ENCODE results near the gene MAPKAPK5. TPM values are rescaled to one million over a fixed set of nuclear protein-coding genes. Genes with fewer than 3 reads are reported as not detected.
A peak's percentile ranks its signal among the peaks of the same experiment; 100 is the strongest.
"Not testable (repeated sequence)": the region's sequence is repeated elsewhere in the genome, so short reads cannot be mapped to it uniquely, and the experiment has no call there.

Gene MAPKAPK5
- total RNA-seq, 1 donor, result 44.3 TPM

- Histone ChIP-seq H3K4me3 (ENCODE audit: low read length) (no peak overlapping the region), H3K4me1 (ENCODE audit: insufficient read depth, low read length) (peaks cover 28% of the 10 kb centered on the region), H3K27me3 (ENCODE audit: insufficient read depth, low read length) (no peaks in the 10 kb centered on the region), H3K9me3 (ENCODE audit: low read depth, low read length) (no peaks in the 10 kb centered on the region)
Measured at GRCh38 chr12:111822886-111823285, 19.1 kb upstream of the MAPKAPK5 start.

GRCh38 chr12:111823891-111824290, 18.1 kb upstream of the MAPKAPK5 start:
- Histone ChIP-seq H3K4me3 (ENCODE audit: low read length) (no peak overlapping the region), H3K4me1 (ENCODE audit: insufficient read depth, low read length) (peaks cover 28% of the 10 kb centered on the region), H3K9me3 (ENCODE audit: low read depth, low read length) (no peaks in the 10 kb centered on the region), H3K27me3 (ENCODE audit: insufficient read depth, low read length) (no peaks in the 10 kb centered on the region)

- H3K4me3 ChIP-seq (ENCODE audit: low read length); H3K9me3 ChIP-seq (ENCODE audit: low read depth, low read length); H3K27me3 ChIP-seq (ENCODE audit: insufficient read depth, low read length): not testable (repeated sequence)
- H3K4me1 ChIP-seq (ENCODE audit: insufficient read depth, low read length), result peaks cover 28% of the 10 kb centered on the region
Measured at GRCh38 chr12:111824312-111824711, 17.7 kb upstream of the MAPKAPK5 start.

- no peaks in the 10 kb centered on the region for H3K27me3 ChIP-seq (ENCODE audit: insufficient read depth, low read length)
- H3K9me3 ChIP-seq (ENCODE audit: low read depth, low read length), result no peaks in the 10 kb centered on the region
- peaks cover 28% of the 10 kb centered on the region for H3K4me1 ChIP-seq (ENCODE audit: insufficient read depth, low read length)
- H3K4me3 ChIP-seq (ENCODE audit: low read length), result no peak overlapping the region
Measured at GRCh38 chr12:111825509-111825908, 16.5 kb upstream of the MAPKAPK5 start.

- peaks cover 28% of the 10 kb centered on the region for H3K4me1 ChIP-seq (ENCODE audit: insufficient read depth, low read length)
- H3K9me3 ChIP-seq (ENCODE audit: low read depth, low read length), result no peaks in the 10 kb centered on the region
- no peak overlapping the region for H3K4me3 ChIP-seq (ENCODE audit: low read length)
- H3K27me3 ChIP-seq (ENCODE audit: insufficient read depth, low read length), result no peaks in the 10 kb centered on the region
Measured at GRCh38 chr12:111826316-111826715, 15.7 kb upstream of the MAPKAPK5 start.

- no peaks in the 10 kb centered on the region for H3K9me3 ChIP-seq (ENCODE audit: low read depth, low read length)
- peaks cover 28% of the 10 kb centered on the region for H3K4me1 ChIP-seq (ENCODE audit: insufficient read depth, low read length)
- no peaks in the 10 kb centered on the region for H3K27me3 ChIP-seq (ENCODE audit: insufficient read depth, low read length)
- no peak overlapping the region for H3K4me3 ChIP-seq (ENCODE audit: low read length)
Measured at GRCh38 chr12:111826992-111827391, 15.0 kb upstream of the MAPKAPK5 start.

- H3K27me3 ChIP-seq (ENCODE audit: insufficient read depth, low read length), result no peaks in the 10 kb centered on the region
- peaks cover 19% of the 10 kb centered on the region for H3K4me1 ChIP-seq (ENCODE audit: insufficient read depth, low read length)
- H3K9me3 ChIP-seq (ENCODE audit: low read depth, low read length), result no peaks in the 10 kb centered on the region
- no peak overlapping the region for H3K4me3 ChIP-seq (ENCODE audit: low read length)
Measured at GRCh38 chr12:111827907-111828306, 14.1 kb upstream of the MAPKAPK5 start.

- H3K4me1 ChIP-seq (ENCODE audit: insufficient read depth, low read length), result peaks cover 14% of the 10 kb centered on the region
Measured at GRCh38 chr12:111828338-111828979, 13.6 kb upstream of the MAPKAPK5 start.

GRCh38 chr12:111829635-111830034, 12.4 kb upstream of the MAPKAPK5 start:
- H3K4me1 ChIP-seq (ENCODE audit: insufficient read depth, low read length); H3K4me3 ChIP-seq (ENCODE audit: low read length); H3K9me3 ChIP-seq (ENCODE audit: low read depth, low read length); H3K27me3 ChIP-seq (ENCODE audit: insufficient read depth, low read length): not testable (repeated sequence)

More at GRCh38 chr12:111828338-111828979, 13.6 kb upstream of the MAPKAPK5 start:
- Histone ChIP-seq H3K4me3 (ENCODE audit: low read length) (no peak overlapping the region), H3K9me3 (ENCODE audit: low read depth, low read length) (no peaks in the 10 kb centered on the region), H3K27me3 (ENCODE audit: insufficient read depth, low read length) (no peaks in the 10 kb centered on the region)

- H3K9me3 ChIP-seq (ENCODE audit: low read depth, low read length); H3K4me1 ChIP-seq (ENCODE audit: insufficient read depth, low read length); H3K27me3 ChIP-seq (ENCODE audit: insufficient read depth, low read length); H3K4me3 ChIP-seq (ENCODE audit: low read length): not testable (repeated sequence)
Measured at GRCh38 chr12:111834740-111835386, 7.2 kb upstream of the MAPKAPK5 start.

- not testable (repeated sequence) for H3K4me3 ChIP-seq (ENCODE audit: low read length); H3K27me3 ChIP-seq (ENCODE audit: insufficient read depth, low read length); H3K9me3 ChIP-seq (ENCODE audit: low read depth, low read length)
- peaks cover 15% of the 10 kb centered on the region for H3K4me1 ChIP-seq (ENCODE audit: insufficient read depth, low read length)
Measured at GRCh38 chr12:111835531-111836181, 6.4 kb upstream of the MAPKAPK5 start.

- peaks cover 31% of the 10 kb centered on the region for H3K4me1 ChIP-seq (ENCODE audit: insufficient read depth, low read length)
- no peak overlapping the region for H3K4me3 ChIP-seq (ENCODE audit: low read length)
- no peaks in the 10 kb centered on the region for H3K27me3 ChIP-seq (ENCODE audit: insufficient read depth, low read length)
- no peaks in the 10 kb centered on the region for H3K9me3 ChIP-seq (ENCODE audit: low read depth, low read length)
Measured at GRCh38 chr12:111838353-111838752, 3.7 kb upstream of the MAPKAPK5 start.

GRCh38 chr12:111840807-111841206, 1.2 kb upstream of the MAPKAPK5 start:
- peaks cover 39% of the 10 kb centered on the region for H3K4me1 ChIP-seq (ENCODE audit: insufficient read depth, low read length)

GRCh38 chr12:111841236-111841749, 735 bp upstream of the MAPKAPK5 start:
- peaks cover 38% of the 10 kb centered on the region for H3K4me1 ChIP-seq (ENCODE audit: insufficient read depth, low read length)
- peak overlapping the region; percentile 66 for H3K4me3 ChIP-seq (ENCODE audit: low read length)
- H3K9me3 ChIP-seq (ENCODE audit: low read depth, low read length), result no peaks in the 10 kb centered on the region

More at GRCh38 chr12:111840807-111841206, 1.2 kb upstream of the MAPKAPK5 start:
- H3K9me3 ChIP-seq (ENCODE audit: low read depth, low read length), result no peaks in the 10 kb centered on the region
- H3K27me3 ChIP-seq (ENCODE audit: insufficient read depth, low read length), result no peaks in the 10 kb centered on the region
- peak overlapping the region; percentile 66 for H3K4me3 ChIP-seq (ENCODE audit: low read length)

GRCh38 chr12:111842556-111843396, 748 bp downstream of the MAPKAPK5 start:
- Histone ChIP-seq H3K9me3 (ENCODE audit: low read depth, low read length) (no peaks in the 10 kb centered on the region), H3K27me3 (ENCODE audit: insufficient read depth, low read length) (no peaks in the 10 kb centered on the region), H3K4me1 (ENCODE audit: insufficient read depth, low read length) (peaks cover 38% of the 10 kb centered on the region), H3K4me3 (ENCODE audit: low read length) (peak overlapping the region; percentile 66)

More at GRCh38 chr12:111841236-111841749, 735 bp upstream of the MAPKAPK5 start:
- no peaks in the 10 kb centered on the region for H3K27me3 ChIP-seq (ENCODE audit: insufficient read depth, low read length)
